OCI-LY7 (cell line): Measurements from ENCODE around the gene OTUD4. TPM values are rescaled to one million over a fixed set of nuclear protein-coding genes. Genes with fewer than 3 reads are reported as not detected.

Source experiments
- BruUV-seq: library from RNA; stranded (reverse); fragments of 400-500 nt; replicated peaks from 2 replicates; lab custom pipeline; 2021; lab: Mats Ljungman, UMichigan
- CTCF ChIA-PET: fragments of 300-600 bp; sonication (Branson Sonifier 250); formaldehyde crosslinking; loops from one replicate; lab custom pipeline; 2022; ENCODE audit warnings: antibody characterized with exemption; ENCODE audit not compliant: unreplicated experiment; lab: Charles Lee
- POLR2A ChIA-PET: fragments of 300-600 bp; sonication (Branson Sonifier 250); formaldehyde crosslinking; loops from one replicate; lab custom pipeline; 2022; ENCODE audit warnings: antibody characterized with exemption; lab: Charles Lee
- DNase-seq: peaks from one replicate; pipeline ENCODE4 v3.0.0-alpha.2; 2015; ENCODE audit warnings: low spot score
- H2AFZ ChIP-seq: fragments of 200-600 bp; sonication (generic), shearing (Covaris generic); 2 replicates; pipeline ENCODE4 v1.6.1; 2014; ENCODE audit warnings: mild to moderate bottlenecking, antibody characterized with exemption, low read length, moderate library complexity
- H3K27ac ChIP-seq: fragments of 200-600 bp; sonication (generic); 2 replicates; pipeline ENCODE4 v1.5.1; 2014; ENCODE audit warnings: mixed run types, low read depth, mild to moderate bottlenecking, moderate library complexity, low read length, inconsistent platforms; ENCODE audit not compliant: poor library complexity, severe bottlenecking
- H3K36me3 ChIP-seq: fragments of 200-600 bp; sonication (generic); 2 replicates; pipeline ENCODE4 v1.6.1; 2014; ENCODE audit warnings: mild to moderate bottlenecking, antibody characterized with exemption, low read length, moderate library complexity, mixed read lengths; ENCODE audit not compliant: insufficient read depth
- H3K4me1 ChIP-seq: fragments of 200-600 bp; sonication (generic); 2 replicates; pipeline ENCODE4 v1.5.1; 2014; ENCODE audit warnings: mild to moderate bottlenecking, low read length; ENCODE audit not compliant: insufficient read depth, poor library complexity, severe bottlenecking
- H3K4me2 ChIP-seq: fragments of 200-600 bp; sonication (generic); 2 replicates; pipeline ENCODE4 v1.6.1; 2014; ENCODE audit warnings: mild to moderate bottlenecking, low read length
- H3K4me3 ChIP-seq: fragments of 200-600 bp; sonication (generic); 2 replicates; pipeline ENCODE4 v1.5.1; 2014; ENCODE audit warnings: mild to moderate bottlenecking, low read depth, low read length; ENCODE audit not compliant: poor library complexity, severe bottlenecking
- H3K79me2 ChIP-seq: fragments of 200-600 bp; sonication (generic); 2 replicates; pipeline ENCODE4 v1.6.1; 2016; ENCODE audit warnings: low read depth, mild to moderate bottlenecking, low read length, moderate library complexity, mixed read lengths; ENCODE audit not compliant: insufficient read depth
- H3K9me2 ChIP-seq: fragments of 200-600 bp; sonication (generic); 2 replicates; pipeline ENCODE4 v1.6.1; 2016; ENCODE audit warnings: mild to moderate bottlenecking, low read length, mixed read lengths; ENCODE audit not compliant: insufficient read depth
- H3K9me3 ChIP-seq: fragments of 200-600 bp; sonication (generic); 2 replicates; pipeline ENCODE4 v1.6.1; 2014; ENCODE audit warnings: mild to moderate bottlenecking, mixed run types, low read length, mixed read lengths
- H4K20me1 ChIP-seq: fragments of 200-600 bp; sonication (generic); 2 replicates; pipeline ENCODE4 v1.6.1; 2014; ENCODE audit warnings: mild to moderate bottlenecking, antibody characterized with exemption, low read length, moderate library complexity, mixed read lengths; ENCODE audit not compliant: insufficient read depth
- EZH2phosphoT487 ChIP-seq: fragments of 200-600 bp; sonication (generic); IDR thresholded peaks from 2 replicates; pipeline ENCODE4 v1.6.1; 2018; ENCODE audit warnings: low read depth, borderline replicate concordance, mild to moderate bottlenecking, mixed run types, antibody characterized with exemption, low read length, moderate library complexity, mixed read lengths
- intact Hi-C: fragments of 100-400 bp; cut with micrococcal nuclease; formaldehyde crosslinking; loops from one replicate; pipeline ENCODE4 v1.10.0; 2022; ENCODE audit not compliant: unreplicated experiment
- total RNA-seq, 2 experiments: library from RNA; depleted of rRNA in 1 of 2; stranded (reverse); fragments of >200 nt in 1 of 2; shearing (Covaris generic) in 1 of 2; gene quantifications; 2 replicates each; pipeline ENCODE4 v1.2.3, GENCODE V29; 2014 to 2022
- TF ChIP-seq, protein P1 (sequence below): fragments of 200-600 bp; sonication (generic); conservative IDR thresholded peaks from 2 replicates; pipeline ENCODE4 v1.5.1; 2014; ENCODE audit warnings: mild to moderate bottlenecking, antibody characterized with exemption, low read length, moderate library complexity, mixed read lengths

OTUD4 gene
- total RNA-seq, 2 experiments from 2014 or later, result 23.4 to 54.9 TPM

GRCh38 chr4:145107126-145107525, 73.3 kb downstream of the OTUD4 start:
- Histone ChIP-seq H3K4me3 (no peak overlapping the region), H2AFZ (no peak overlapping the region), H4K20me1 (peaks cover 25% of the 10 kb centered on the region), H3K79me2 (peaks cover 85% of the 10 kb centered on the region), H3K9me2 (no peaks in the 10 kb centered on the region), H3K4me1 (peaks cover 24% of the 10 kb centered on the region), H3K27ac (no peak overlapping the region), H3K9me3 (no peaks in the 10 kb centered on the region), H3K36me3 (peaks cover 97% of the 10 kb centered on the region), H3K4me2 (no peak overlapping the region)
- no peak for DNase-seq
- intact Hi-C loops, result loop anchor here (5.0 kb wide), 1 partner anchor 35 kb away; no protein-coding TSS in a partner anchor
- POLR2A ChIA-PET, result interaction anchor here (0.7 to 1.2 kb wide), 3 partner anchors 29 to 42 kb away, joined by 3 to 4 read pairs (median 3); no protein-coding TSS in a partner anchor
- CTCF ChIA-PET, result no interaction called here
- TF ChIP-seq, protein P1, sequence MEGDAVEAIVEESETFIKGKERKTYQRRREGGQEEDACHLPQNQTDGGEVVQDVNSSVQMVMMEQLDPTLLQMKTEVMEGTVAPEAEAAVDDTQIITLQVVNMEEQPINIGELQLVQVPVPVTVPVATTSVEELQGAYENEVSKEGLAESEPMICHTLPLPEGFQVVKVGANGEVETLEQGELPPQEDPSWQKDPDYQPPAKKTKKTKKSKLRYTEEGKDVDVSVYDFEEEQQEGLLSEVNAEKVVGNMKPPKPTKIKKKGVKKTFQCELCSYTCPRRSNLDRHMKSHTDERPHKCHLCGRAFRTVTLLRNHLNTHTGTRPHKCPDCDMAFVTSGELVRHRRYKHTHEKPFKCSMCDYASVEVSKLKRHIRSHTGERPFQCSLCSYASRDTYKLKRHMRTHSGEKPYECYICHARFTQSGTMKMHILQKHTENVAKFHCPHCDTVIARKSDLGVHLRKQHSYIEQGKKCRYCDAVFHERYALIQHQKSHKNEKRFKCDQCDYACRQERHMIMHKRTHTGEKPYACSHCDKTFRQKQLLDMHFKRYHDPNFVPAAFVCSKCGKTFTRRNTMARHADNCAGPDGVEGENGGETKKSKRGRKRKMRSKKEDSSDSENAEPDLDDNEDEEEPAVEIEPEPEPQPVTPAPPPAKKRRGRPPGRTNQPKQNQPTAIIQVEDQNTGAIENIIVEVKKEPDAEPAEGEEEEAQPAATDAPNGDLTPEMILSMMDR, result no peak
- no peak for TF ChIP-seq EZH2phosphoT487
- no TSS peak for BruUV-seq

GRCh38 chr4:145103496-145103895, 76.9 kb downstream of the OTUD4 start:
- Histone ChIP-seq H3K4me1 (peaks cover 38% of the 10 kb centered on the region), H3K9me3 (no peaks in the 10 kb centered on the region), H2AFZ (no peak overlapping the region), H3K79me2 (peaks cover 100% of the 10 kb centered on the region), H3K36me3 (peaks cover 84% of the 10 kb centered on the region), H4K20me1 (peaks cover 51% of the 10 kb centered on the region), H3K4me3 (no peak overlapping the region), H3K9me2 (no peaks in the 10 kb centered on the region), H3K27ac (no peak overlapping the region), H3K4me2 (peak overlapping the region; percentile 79)
- POLR2A ChIA-PET, result interaction anchor here (0.7 to 2.2 kb wide), 3 partner anchors 10 to 935 kb away, joined by 3 to 8 read pairs (median 3); no protein-coding TSS in a partner anchor
- intact Hi-C loops, result no loop called here
- CTCF ChIA-PET, result interaction anchor here (1.1 to 1.2 kb wide), 2 partner anchors 9 to 75 kb away, joined by 3 read pairs; no protein-coding TSS in a partner anchor
- TF ChIP-seq, protein P1, result no peak
- no peak for TF ChIP-seq EZH2phosphoT487
- DNase-seq, result no peak
- BruUV-seq, result no TSS peak

- POLR2A ChIA-PET, result interaction anchor here (1.0 to 2.7 kb wide), 2 partner anchors 10 to 21 kb away, joined by 3 to 10 read pairs; no protein-coding TSS in a partner anchor
- no peak overlapping the region for H3K27ac ChIP-seq
- intact Hi-C loops, result no loop called here
Observed at GRCh38 chr4:145102619-145103018, 77.8 kb downstream of the OTUD4 start.

More at GRCh38 chr4:145102619-145103018, 77.8 kb downstream of the OTUD4 start:
- no peak overlapping the region for H2AFZ ChIP-seq
- BruUV-seq, result no TSS peak
- peaks cover 97% of the 10 kb centered on the region for H3K79me2 ChIP-seq
- H3K4me2 ChIP-seq, result peak overlapping the region; percentile 79
- peaks cover 51% of the 10 kb centered on the region for H4K20me1 ChIP-seq
- DNase-seq, result no peak
- no peak overlapping the region for H3K4me3 ChIP-seq
- CTCF ChIA-PET, result interaction anchor here (1.1 kb wide), 1 partner anchor 9 kb away, joined by 3 read pairs; no protein-coding TSS in a partner anchor
- H3K36me3 ChIP-seq, result peaks cover 75% of the 10 kb centered on the region
- no peak for TF ChIP-seq EZH2phosphoT487
- TF ChIP-seq, protein P1, result no peak
- H3K9me2 ChIP-seq, result no peaks in the 10 kb centered on the region
- no peaks in the 10 kb centered on the region for H3K9me3 ChIP-seq
- peaks cover 38% of the 10 kb centered on the region for H3K4me1 ChIP-seq
